Subcutaneous adipose tissue (tissue), 4 donors: ENCODE measurements around the gene GARRE1. TPM values are rescaled to one million over a fixed set of nuclear protein-coding genes. Genes with fewer than 3 reads are reported as not detected.

Source experiments
- CTCF ChIP-seq: fragments of 450-650 bp; IDR thresholded peaks from one replicate; pipeline ENCODE4 v1.5.1; 2016; ENCODE audit warnings: low read depth, mild to moderate bottlenecking, control low read depth, antibody characterized with exemption, moderate library complexity
- total RNA-seq, 4 donors: library from RNA; depleted of rRNA; stranded (reverse); fragments of >200 nt; gene quantifications; one replicate each; pipeline ENCODE4 v1.1.0, GENCODE V29; 2016

Gene GARRE1
- total RNA-seq, 4 donors from 2014 or later = 20.9 to 49.7 (median 36.0) TPM

- TF ChIP-seq CTCF = no peak
Measured at GRCh38 chr19:34299576-34299975, 45.2 kb downstream of the GARRE1 start.

GRCh38 chr19:34300380-34300779 lies 46.0 kb downstream of the GARRE1 start:
- TF ChIP-seq CTCF = no peak

- no peak for TF ChIP-seq CTCF
Measured at GRCh38 chr19:34300962-34301361, 46.6 kb downstream of the GARRE1 start.

Other genes with a start within 250 kb of the GARRE1 start
- gene LSM14A, start 82.0 kb upstream of the GARRE1 start, total RNA-seq = 100 to 1,000 TPM in 1 of 4 donors, 10 to 100 TPM in 3; 60.9 to 113 (median 89.1) TPM
- gene GPI, start 110.6 kb downstream of the GARRE1 start, total RNA-seq = 100 to 1,000 TPM in 3 of 4 donors, 10 to 100 TPM in 1; 88.1 to 324 (median 150) TPM
- 10 to 100 TPM in 2 of 4 donors, 1 to 10 TPM in 2; 7.9 to 13.6 (median 10.4) TPM for gene PDCD2L, start 149.8 kb downstream of the GARRE1 start, total RNA-seq
- 100 to 1,000 TPM; 113 to 245 (median 197) TPM for gene UBA2, start 173.8 kb downstream of the GARRE1 start, total RNA-seq
- 10 to 100 TPM in 3 of 4 donors, 1 to 10 TPM in 1; 6.5 to 17.9 (median 16.9) TPM for gene WTIP, start 227.2 kb downstream of the GARRE1 start, total RNA-seq